IMR-90 (cell line): Measurements from ENCODE around the gene LINGO1. TPM values are rescaled to one million over a fixed set of nuclear protein-coding genes. Genes with fewer than 3 reads are reported as not detected.

Experiments used
- ATAC-seq: fragments of 200-7000 bp; cut with Tn5 transposase; 2 replicates; pipeline ENCODE4 v1.9.1; 2020; ENCODE audit warnings: low read depth, mild to moderate bottlenecking, moderate library complexity
- BruUV-seq: library from RNA; stranded (reverse); fragments of 400-500 nt; replicated peaks from 2 replicates; lab custom pipeline; 2021; lab: Mats Ljungman, UMichigan
- CTCF ChIA-PET: fragments of 300-600 bp; formaldehyde crosslinking; extraction: SDS; loops from one replicate; lab custom pipeline; 2021; ENCODE audit warnings: antibody characterized with exemption; lab: Yijun Ruan, JAX
- POLR2A ChIA-PET: fragments of 300-600 bp; sonication (Branson Sonifier 250); formaldehyde crosslinking; loops from one replicate; lab custom pipeline; 2022; ENCODE audit warnings: antibody characterized with exemption; ENCODE audit not compliant: unreplicated experiment; lab: Charles Lee
- DNase-seq: peaks from one replicate; pipeline ENCODE4 v3.0.0; 2013
- H2AFZ ChIP-seq: replicated peaks from 2 replicates; pipeline ENCODE3; 2013; ENCODE audit warnings: low read length, mild to moderate bottlenecking; ENCODE audit not compliant: poor library complexity
- H2AK5ac ChIP-seq: 2 replicates; pipeline ENCODE4 v1.6.1; 2013; ENCODE audit warnings: low read depth, low read length, inconsistent platforms
- H2AK9ac ChIP-seq: replicated peaks from 2 replicates; pipeline ENCODE3; 2013; ENCODE audit warnings: mild to moderate bottlenecking, low read depth, low read length, moderate library complexity; ENCODE audit not compliant: poor library complexity
- H2BK120ac ChIP-seq: 2 replicates; pipeline ENCODE4 v1.6.1; 2013; ENCODE audit warnings: low read depth, low read length, inconsistent platforms
- H2BK15ac ChIP-seq: 3 replicates; pipeline ENCODE4 v1.6.1; 2013; ENCODE audit warnings: low read depth, low read length, inconsistent platforms
- H2BK20ac ChIP-seq: 2 replicates; pipeline ENCODE4 v1.6.1; 2013; ENCODE audit warnings: low read depth, mild to moderate bottlenecking, inconsistent platforms, low read length, moderate library complexity
- H2BK5ac ChIP-seq: 2 replicates; pipeline ENCODE4 v1.6.1; 2013; ENCODE audit warnings: mild to moderate bottlenecking, low read depth, low read length, inconsistent platforms; ENCODE audit not compliant: poor library complexity, severe bottlenecking
- H3K14ac ChIP-seq: replicated peaks from 2 replicates; pipeline ENCODE4 v1.6.1; 2013; ENCODE audit warnings: low read depth, low read length, inconsistent platforms
- H3K18ac ChIP-seq: 2 replicates; pipeline ENCODE4 v1.6.1; 2013; ENCODE audit warnings: low read depth, low read length, control low read depth
- H3K23ac ChIP-seq: 2 replicates; pipeline ENCODE4 v1.6.1; 2013; ENCODE audit warnings: low read depth, low read length, inconsistent platforms
- H3K27ac ChIP-seq: 2 replicates; pipeline ENCODE4 v1.5.1; 2013; ENCODE audit warnings: mild to moderate bottlenecking, control low read depth, low read length; ENCODE audit not compliant: insufficient read depth
- H3K27me3 ChIP-seq: 2 replicates; pipeline ENCODE4 v1.6.1; 2013; ENCODE audit warnings: low read length; ENCODE audit not compliant: control insufficient read depth, insufficient read depth
- H3K36me3 ChIP-seq: 2 replicates; pipeline ENCODE4 v1.6.1; 2013; ENCODE audit warnings: low read length, mixed read lengths; ENCODE audit not compliant: control insufficient read depth, insufficient read depth
- H3K4ac ChIP-seq: 2 replicates; pipeline ENCODE4 v1.6.1; 2013; ENCODE audit warnings: low read depth, low read length, inconsistent platforms
- H3K4me1 ChIP-seq: 2 replicates; pipeline ENCODE4 v1.6.1; 2013; ENCODE audit warnings: low read length, mixed read lengths; ENCODE audit not compliant: control insufficient read depth, insufficient read depth
- H3K4me2 ChIP-seq: 2 replicates; pipeline ENCODE4 v1.6.1; 2013; ENCODE audit warnings: low read depth, mild to moderate bottlenecking, control low read depth, low read length, moderate library complexity
- H3K4me3 ChIP-seq: 2 replicates; pipeline ENCODE4 v1.5.1; 2013; ENCODE audit warnings: low read depth, mild to moderate bottlenecking, control low read depth, low read length, moderate library complexity; ENCODE audit not compliant: insufficient read depth
- H3K56ac ChIP-seq: 2 replicates; pipeline ENCODE4 v1.6.1; 2013; ENCODE audit warnings: low read length, inconsistent platforms; ENCODE audit not compliant: insufficient read depth; ENCODE audit errors: extremely low read depth
- H3K79me1 ChIP-seq, 2 experiments: 2 replicates each; pipeline ENCODE4 v1.6.1; 2013; ENCODE audit warnings: low read length in 2 of 2, inconsistent platforms in 1 of 2, low read depth in 1 of 2
- H3K9ac ChIP-seq: 2 replicates; pipeline ENCODE4 v1.6.1; 2013; ENCODE audit warnings: low read depth, low read length, control low read depth
- H3K9me1 ChIP-seq: 2 replicates; pipeline ENCODE4 v1.6.1; 2013; ENCODE audit warnings: low read length, inconsistent platforms; ENCODE audit not compliant: insufficient read depth
- H3K9me3 ChIP-seq: 2 replicates; pipeline ENCODE4 v1.6.1; 2013; ENCODE audit warnings: low read length; ENCODE audit not compliant: control insufficient read depth, insufficient read depth
- H4K20me1 ChIP-seq: 2 replicates; pipeline ENCODE4 v1.6.1; 2013; ENCODE audit warnings: low read length, inconsistent platforms; ENCODE audit not compliant: insufficient read depth
- H4K5ac ChIP-seq: 2 replicates; pipeline ENCODE4 v1.6.1; 2013; ENCODE audit warnings: mild to moderate bottlenecking, low read depth, low read length, control low read depth
- H4K8ac ChIP-seq, 2 experiments: 2 replicates each; pipeline ENCODE4 v1.6.1; 2013; ENCODE audit warnings: low read depth in 2 of 2, low read length in 2 of 2, control low read depth in 1 of 2, inconsistent platforms in 1 of 2
- H4K91ac ChIP-seq: 2 replicates; pipeline ENCODE4 v1.6.1; 2013; ENCODE audit warnings: low read depth, low read length, inconsistent platforms; ENCODE audit not compliant: insufficient read depth
- BHLHE40 ChIP-seq: fragments of 150-350 bp; IDR thresholded peaks from 2 replicates; pipeline ENCODE4 v1.6.1; 2016; ENCODE audit warnings: mild to moderate bottlenecking, low read depth, low read length
- CEBPB ChIP-seq: IDR thresholded peaks from 2 replicates; pipeline ENCODE4 v1.6.1; 2012; ENCODE audit warnings: low read depth, low read length, improper control_type of control experiment
- CHD1 ChIP-seq: IDR thresholded peaks from 2 replicates; pipeline ENCODE4 v1.6.1; 2012; ENCODE audit warnings: low read depth, low read length, improper control_type of control experiment
- MAZ ChIP-seq: IDR thresholded peaks from 2 replicates; pipeline ENCODE4 v1.6.1; 2012; ENCODE audit warnings: low read depth, mild to moderate bottlenecking, low read length, improper control_type of control experiment, moderate library complexity, borderline replicate concordance
- RCOR1 ChIP-seq: IDR thresholded peaks from 2 replicates; pipeline ENCODE4 v1.6.1; 2012; ENCODE audit warnings: mild to moderate bottlenecking, low read length, improper control_type of control experiment; ENCODE audit not compliant: insufficient replicate concordance
- RFX5 ChIP-seq: IDR thresholded peaks from 2 replicates; pipeline ENCODE4 v1.8.0; 2012; ENCODE audit warnings: low read depth, mild to moderate bottlenecking, low read length, moderate library complexity
- WGBS, 2 experiments: methylation state at CpG; one replicate each; pipeline versions ENCODE4 v1.1.5 to v1.1.7; 2013; ENCODE audit warnings: missing lambda C conversion rate in 2 of 2; ENCODE audit not compliant: insufficient read length in 1 of 2; ENCODE audit errors: extremely low coverage in 2 of 2; 5-methylcytosine and 5-hydroxymethylcytosine counted together
- dilution Hi-C: fragments of 300-500 bp; cut with HindIII; formaldehyde crosslinking; loops from one replicate; pipeline ENCODE4 v1.14.3; 2018; ENCODE audit warnings: low sequenced_read_pairs; ENCODE audit not compliant: unreplicated experiment
- in situ Hi-C: fragments of 300-500 bp; cut with MboI; formaldehyde crosslinking; loops from 3 replicates; pipeline ENCODE4 v1.14.3; 2019; ENCODE audit warnings: low sequenced_read_pairs, inconsistent platforms, mixed read lengths
- intact Hi-C: fragments of 100-400 bp; cut with micrococcal nuclease; formaldehyde crosslinking; loops from 2 replicates; pipeline ENCODE4 v1.10.0; 2022
- polyA plus RNA-seq, 3 experiments: library from polyadenylated mRNA; depleted of rRNA; stranded (reverse); fragments of >200 nt; gene quantifications; 2 replicates each; pipeline ENCODE4 v1.2.3, GENCODE V29; 2012; ENCODE audit warnings: low replicate concordance in 1 of 3
- total RNA-seq: library from RNA; depleted of rRNA; stranded (reverse); fragments of >200 nt; gene quantifications from 2 replicates; pipeline ENCODE4 v1.2.3, GENCODE V29; 2012
- TF ChIP-seq, protein P1 (sequence below): fragments of 150-350 bp; IDR thresholded peaks from 2 replicates; pipeline ENCODE4 v1.6.1; 2017; ENCODE audit warnings: mild to moderate bottlenecking, antibody characterized with exemption, low read length, low read depth

Gene LINGO1
- total and polyA plus RNA-seq, 2 of the 4 experiments (the other 2 are of a cell fraction) = 0.05 TPM; not detected in 1

DNA sequence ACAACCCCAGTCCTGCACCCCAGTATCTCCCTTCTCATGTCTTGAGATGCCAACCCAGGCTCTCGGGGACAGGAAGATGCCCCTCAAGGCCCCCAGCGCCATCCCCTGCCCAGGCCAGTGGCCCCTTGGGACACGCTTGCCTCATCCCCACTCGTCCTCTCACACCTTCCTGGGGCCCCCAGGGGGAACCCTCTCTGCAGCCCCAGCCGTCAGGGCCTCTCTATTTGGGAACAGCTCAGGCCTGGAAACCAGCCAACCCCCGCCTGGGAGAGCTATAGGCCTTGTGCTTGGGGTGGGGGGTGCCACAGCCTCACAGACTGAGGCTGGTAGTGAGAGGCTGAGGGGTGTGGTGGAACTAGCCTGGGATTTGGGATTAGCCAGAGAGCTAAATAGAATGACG, 7.8 kb downstream of the LINGO1 start:
- no peaks in the 10 kb centered on the region; the same call in 1 of the 2 replicates for H3K9me3 ChIP-seq
- no peak overlapping the region for H3K27ac ChIP-seq
- H2BK5ac ChIP-seq = no peak overlapping the region
- dilution Hi-C loops (no loop called here), in situ Hi-C loops (no loop called here), intact Hi-C loops (no loop called here)
- no peak overlapping the region for H2AK9ac ChIP-seq
- CTCF ChIA-PET = no interaction called here
- no peak overlapping the region for H2AK5ac ChIP-seq
- no peak overlapping the region for H2BK20ac ChIP-seq
- no peak for DNase-seq
- no peak overlapping the region for H3K4me3 ChIP-seq
- ATAC-seq = no peak
- peaks cover 76% of the 10 kb centered on the region for H3K27me3 ChIP-seq
- H3K18ac ChIP-seq = no peak overlapping the region
- H4K5ac ChIP-seq = no peak overlapping the region
- no peaks in the 10 kb centered on the region for H3K79me1 ChIP-seq
- H2AFZ ChIP-seq = no peak overlapping the region
- H2BK120ac ChIP-seq = no peak overlapping the region
- no peak overlapping the region for H3K14ac ChIP-seq
- H3K4me2 ChIP-seq = no peak overlapping the region
- no peaks in the 10 kb centered on the region for H3K9me1 ChIP-seq
- H3K9ac ChIP-seq = no peak overlapping the region
- no peaks in the 10 kb centered on the region for H3K36me3 ChIP-seq
- POLR2A ChIA-PET = no interaction called here
- H4K8ac ChIP-seq = no peak overlapping the region
- H2BK15ac ChIP-seq = no peak overlapping the region
- no peaks in the 10 kb centered on the region for H3K4me1 ChIP-seq
- no peak overlapping the region for H4K91ac ChIP-seq
- H4K20me1 ChIP-seq = no peaks in the 10 kb centered on the region
- no peak overlapping the region for H3K56ac ChIP-seq
- WGBS, 2 experiments = 50% methylated on average over 1 of the region's 7 CpGs; no CpG with 5 or more reads in 1 of the 2 experiments
- no peak for TF ChIP-seq CHD1
- TF ChIP-seq, protein P1, sequence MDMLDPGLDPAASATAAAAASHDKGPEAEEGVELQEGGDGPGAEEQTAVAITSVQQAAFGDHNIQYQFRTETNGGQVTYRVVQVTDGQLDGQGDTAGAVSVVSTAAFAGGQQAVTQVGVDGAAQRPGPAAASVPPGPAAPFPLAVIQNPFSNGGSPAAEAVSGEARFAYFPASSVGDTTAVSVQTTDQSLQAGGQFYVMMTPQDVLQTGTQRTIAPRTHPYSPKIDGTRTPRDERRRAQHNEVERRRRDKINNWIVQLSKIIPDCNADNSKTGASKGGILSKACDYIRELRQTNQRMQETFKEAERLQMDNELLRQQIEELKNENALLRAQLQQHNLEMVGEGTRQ = no peak
- TF ChIP-seq CEBPB = no peak
- no peak for TF ChIP-seq MAZ
- no peak for TF ChIP-seq RCOR1
- no peak for TF ChIP-seq RFX5
- no peak for TF ChIP-seq BHLHE40
- H3K23ac ChIP-seq = no peak overlapping the region
- no TSS peak for BruUV-seq
- H3K4ac ChIP-seq = no peak overlapping the region
